CD14-positive monocyte (primary cell): Measurements from ENCODE around the gene RBMS3. TPM values are rescaled to one million over a fixed set of nuclear protein-coding genes. Genes with fewer than 3 reads are reported as not detected.

Experiments
- DNase-seq, 3 donors: peaks; one replicate each; pipeline ENCODE4 v3.0.0-alpha.2; 2011 to 2022
- H2AFZ ChIP-seq: 2 replicates; pipeline ENCODE4 v1.6.0; 2012; ENCODE audit warnings: mild to moderate bottlenecking, low read depth, low read length, inconsistent platforms; ENCODE audit not compliant: insufficient read depth, poor library complexity, severe bottlenecking
- H3K27ac ChIP-seq, 2 donors: 1 replicate in 1 of 2; 2 replicates in 1 of 2; pipeline ENCODE4 v1.5.1; 2012 to 2013; ENCODE audit warnings: low read length in 2 of 2, control low read depth in 1 of 2, inconsistent platforms in 1 of 2, low read depth in 1 of 2, mild to moderate bottlenecking in 1 of 2
- H3K27me3 ChIP-seq, 2 donors: one replicate each; pipeline versions ENCODE4 v1.6.0 to v1.6.1; 2011 to 2013; ENCODE audit warnings: low read length in 2 of 2; ENCODE audit not compliant: control insufficient read depth in 2 of 2, insufficient read depth in 2 of 2
- H3K36me3 ChIP-seq, 2 donors: replicated peaks in 1 of 2; 1 replicate in 1 of 2; 2 replicates in 1 of 2; pipeline versions ENCODE4 v1.5.1 to v1.6.1; 2012 to 2013; ENCODE audit warnings: low read length in 2 of 2, control low read depth in 1 of 2, inconsistent platforms in 1 of 2, mild to moderate bottlenecking in 1 of 2; ENCODE audit not compliant: insufficient read depth in 2 of 2, control insufficient read depth in 1 of 2
- H3K4me1 ChIP-seq, 2 donors: 1 replicate in 1 of 2; 2 replicates in 1 of 2; pipeline versions ENCODE4 v1.5.1 to v1.6.1; 2012 to 2013; ENCODE audit warnings: low read length in 2 of 2, control low read depth in 1 of 2, inconsistent platforms in 1 of 2, mild to moderate bottlenecking in 1 of 2, moderate library complexity in 1 of 2; ENCODE audit not compliant: insufficient read depth in 2 of 2, control insufficient read depth in 1 of 2
- H3K4me2 ChIP-seq: replicated peaks from 2 replicates; pipeline ENCODE3; 2012; ENCODE audit warnings: low read length, moderate library complexity, mild to moderate bottlenecking; ENCODE audit not compliant: poor library complexity, severe bottlenecking; ENCODE audit errors: extremely low read depth
- H3K4me3 ChIP-seq, 3 experiments: fragments of 200-600 bp in 1 of 3; sonication (generic) in 1 of 3; replicated peaks in 1 of 3; 1 replicate in 2 of 3; 2 replicates in 1 of 3; pipeline ENCODE4 v1.5.1; 2011 to 2013; ENCODE audit warnings: low read length in 3 of 3, mild to moderate bottlenecking in 3 of 3, control low read depth in 2 of 3, low read depth in 2 of 3, inconsistent platforms in 1 of 3, moderate library complexity in 1 of 3
- H3K79me2 ChIP-seq: 2 replicates; pipeline ENCODE4 v1.6.0; 2012; ENCODE audit warnings: mild to moderate bottlenecking, control low read depth, inconsistent platforms, low read length, moderate library complexity; ENCODE audit not compliant: insufficient read depth
- H3K9ac ChIP-seq: 2 replicates; pipeline ENCODE4 v1.6.0; 2017; ENCODE audit warnings: low read length, mild to moderate bottlenecking; ENCODE audit not compliant: insufficient read depth, poor library complexity, severe bottlenecking
- H3K9me3 ChIP-seq, 2 donors: replicated peaks in 1 of 2; 1 replicate in 1 of 2; 2 replicates in 1 of 2; pipeline versions ENCODE4 v1.5.1 to v1.6.1; 2012 to 2013; ENCODE audit warnings: low read length in 2 of 2, control low read depth in 1 of 2; ENCODE audit not compliant: control insufficient read depth in 1 of 2, insufficient read depth in 1 of 2
- H4K20me1 ChIP-seq: 2 replicates; pipeline ENCODE4 v1.6.0; 2012; ENCODE audit warnings: mild to moderate bottlenecking, low read length, control low read depth, moderate library complexity; ENCODE audit not compliant: insufficient read depth
- H3K27ac Mint-ChIP-seq, 7 donors: one replicate each; pipeline ENCODE4 v1.8.0; 2020; ENCODE audit warnings: mild to moderate bottlenecking in 7 of 7, mixed read lengths in 7 of 7, moderate library complexity in 6 of 7, inconsistent platforms in 2 of 7
- H3K27me3 Mint-ChIP-seq, 3 donors: one replicate each; pipeline ENCODE4 v1.8.0; 2021 to 2022; ENCODE audit warnings: low read depth in 3 of 3, mild to moderate bottlenecking in 3 of 3, mixed read lengths in 3 of 3, moderate library complexity in 3 of 3, inconsistent platforms in 1 of 3
- H3K36me3 Mint-ChIP-seq, 2 donors: one replicate each; pipeline ENCODE4 v1.8.0; 2020; ENCODE audit warnings: mixed read lengths in 2 of 2, inconsistent platforms in 1 of 2, mild to moderate bottlenecking in 1 of 2
- H3K4me1 Mint-ChIP-seq: one replicate; pipeline ENCODE4 v1.8.0; 2020; ENCODE audit warnings: mild to moderate bottlenecking, mixed read lengths
- H3K4me3 Mint-ChIP-seq, 2 donors: one replicate each; pipeline ENCODE4 v1.8.0; 2020; ENCODE audit warnings: mild to moderate bottlenecking in 2 of 2, mixed read lengths in 2 of 2, moderate library complexity in 1 of 2
- H3K9me3 Mint-ChIP-seq, 7 donors: one replicate each; pipeline ENCODE4 v1.8.0; 2020 to 2022; ENCODE audit warnings: mixed read lengths in 7 of 7, mild to moderate bottlenecking in 6 of 7, moderate library complexity in 6 of 7, inconsistent platforms in 2 of 7
- CTCF ChIP-seq: fragments of 200-600 bp; IDR thresholded peaks from one replicate; pipeline ENCODE4 v1.8.0; 2022; ENCODE audit warnings: antibody characterized with exemption, mild to moderate bottlenecking
- intact Hi-C, 2 donors: fragments of 100-400 bp; cut with micrococcal nuclease; formaldehyde crosslinking; loops; one replicate each; pipeline versions ENCODE4 v1.15.0 to v1.15.1; 2023
- polyA plus RNA-seq, 3 donors: library from polyadenylated mRNA; depleted of rRNA in 1 of 3; unstranded in 2 of 3; stranded (reverse) in 1 of 3; fragments of 300-500 nt in 2 of 3; fragments of >200 nt in 1 of 3; fragmentation: Illumina TruSeq in 2 of 3; gene quantifications; 1 replicate in 2 of 3; 2 replicates in 1 of 3; pipeline ENCODE4 v1.2.3, GENCODE V29; 2012 to 2021

Gene RBMS3
- polyA plus RNA-seq, 3 donors = not detected

- H3K9ac ChIP-seq = no peak overlapping the region
- H4K20me1 ChIP-seq = no peaks in the 10 kb centered on the region
- no peak overlapping the region for H3K4me2 ChIP-seq
- H3K4me3 ChIP-seq = no peak overlapping the region
- intact Hi-C loops = no loop called here
- no peak overlapping the region for H2AFZ ChIP-seq
- H3K9me3 ChIP-seq = no peaks in the 10 kb centered on the region
- H3K4me3 Mint-ChIP-seq = no peak overlapping the region
- no peaks in the 10 kb centered on the region for H3K36me3 Mint-ChIP-seq
- peaks cover 0 to 6% (median 3%) of the 10 kb centered on the region in 7 donors for H3K9me3 Mint-ChIP-seq
- no peak for TF ChIP-seq CTCF
- no peak overlapping the region for H3K27ac ChIP-seq
- H3K4me1 ChIP-seq = no peaks in the 10 kb centered on the region
- no peaks in the 10 kb centered on the region for H3K36me3 ChIP-seq
- H3K27ac Mint-ChIP-seq = no peak overlapping the region
- DNase-seq = no peak
- H3K27me3 Mint-ChIP-seq = peaks cover 0 to 3% (median 3%) of the 10 kb centered on the region in 3 donors
- H3K79me2 ChIP-seq = no peaks in the 10 kb centered on the region
- no peaks in the 10 kb centered on the region for H3K27me3 ChIP-seq
- H3K4me1 Mint-ChIP-seq = no peaks in the 10 kb centered on the region
These were observed 93.4 kb downstream of the RBMS3 start for GRCh38 chr3:29374226-29374625.

GRCh38 chr3:29379097-29379496, 98.2 kb downstream of the RBMS3 start:
- Histone ChIP-seq H3K9me3 (no peaks in the 10 kb centered on the region), H3K36me3 (no peaks in the 10 kb centered on the region), H3K4me2 (no peak overlapping the region), H3K4me3 (no peak overlapping the region), H3K9ac (no peak overlapping the region), H3K27me3 (no peaks in the 10 kb centered on the region), H4K20me1 (no peaks in the 10 kb centered on the region), H3K27ac (no peak overlapping the region), H3K4me1 (peaks cover 0 to 2% of the 10 kb centered on the region in 2 donors), H3K79me2 (no peaks in the 10 kb centered on the region), H2AFZ (no peak overlapping the region)
- Mint-ChIP-seq H3K4me1 (peaks cover 12% of the 10 kb centered on the region), H3K4me3 (no peak overlapping the region), H3K36me3 (no peaks in the 10 kb centered on the region), H3K9me3 (peaks cover 0 to 6% (median 3%) of the 10 kb centered on the region in 7 donors), H3K27ac (no peak overlapping the region), H3K27me3 (peaks cover 0 to 1% (median 0%) of the 10 kb centered on the region in 3 donors)
- intact Hi-C loops = no loop called here
- TF ChIP-seq CTCF = no peak
- DNase-seq = no peak
